Natural killer cell treated with Interleukin-12 subunit alpha and Interleukin-12 subunit beta and Interleukin-15 and Interleukin-18, amount 100 ng/mL, for 72 hours (primary cell): Measurements from ENCODE around the gene RGS18. TPM values are rescaled to one million over a fixed set of nuclear protein-coding genes. Genes with fewer than 3 reads are reported as not detected.

Experiments used
- total RNA-seq, 2 donors: library from RNA; stranded (reverse); gene quantifications; one replicate each; pipeline ENCODE4 v1.2.3, GENCODE V29; 2022

The RGS18 gene
- total RNA-seq, 2 donors from 2014 or later, result 4.0 to 10.0 TPM

Other genes with a start within 250 kb of the RGS18 start
- gene RGS21, start 158.5 kb downstream of the RGS18 start, total RNA-seq, result not detected